SK-N-SH treated with all-trans-retinoic acid at 6 μM for 48 hours (cell line): ENCODE data around the gene IFITM2.
"Not testable (repeated sequence)": the region's sequence is repeated elsewhere in the genome, so short reads cannot be mapped to it uniquely, and the experiment has no call there.

ENCODE experiments used
- TOX ChIP-seq: fragments of 250-450 bp; sonication (Bioruptor Pico); IDR thresholded peaks from 2 replicates; pipeline ENCODE4 v1.8.0; 2021; ENCODE audit warnings: mild to moderate bottlenecking, moderate library complexity, borderline replicate concordance
- ZNF8 ChIP-seq: fragments of 450-650 bp; formaldehyde crosslinking; IDR thresholded peaks from 2 replicates; pipeline ENCODE4 v1.5.0; 2020; ENCODE audit warnings: mild to moderate bottlenecking, moderate library complexity
- TF ChIP-seq, protein P1 (sequence below): fragments of 250-450 bp; sonication (Bioruptor Pico); IDR thresholded peaks from 2 replicates; pipeline ENCODE4 v1.8.0; 2020; ENCODE audit warnings: mild to moderate bottlenecking, moderate library complexity, borderline replicate concordance

DNA sequence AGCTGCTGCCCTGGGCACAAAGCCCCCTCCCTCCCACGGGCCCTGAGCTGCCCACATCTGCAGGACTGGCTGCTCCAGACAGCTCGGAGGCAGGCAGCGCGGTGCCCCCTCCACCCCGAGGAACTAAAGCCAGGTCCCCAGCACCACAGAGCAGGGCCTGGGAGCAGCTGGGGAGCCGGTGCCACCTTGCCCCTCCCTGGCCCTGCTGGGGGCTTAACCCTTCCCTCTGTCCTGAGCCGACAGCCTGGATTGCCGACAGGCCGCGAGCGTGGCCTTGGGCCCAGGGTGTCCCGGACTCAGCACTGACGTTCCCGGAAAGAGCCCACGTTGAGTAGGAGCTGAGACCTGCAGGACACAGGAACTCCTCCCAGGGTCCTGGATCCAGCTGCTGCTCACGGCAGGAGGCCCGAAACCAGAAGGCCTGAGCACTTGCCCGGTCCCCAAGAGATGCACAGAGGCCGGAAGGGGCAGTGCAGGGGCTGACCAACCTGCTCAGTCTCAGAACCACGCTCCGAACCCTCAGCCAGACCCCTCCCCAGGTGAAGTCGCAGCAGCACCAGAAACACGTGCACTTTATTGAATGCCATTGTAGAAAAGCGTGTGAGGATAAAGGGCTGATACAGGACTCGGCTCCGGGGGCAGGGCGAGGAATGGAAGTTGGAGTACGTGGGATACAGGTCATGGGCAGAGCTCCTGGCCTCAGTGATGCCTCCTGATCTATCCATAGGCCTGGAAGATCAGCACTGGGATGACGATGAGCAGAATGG, 11.7 kb downstream of the IFITM2 start:
- TF ChIP-seq, protein P1, sequence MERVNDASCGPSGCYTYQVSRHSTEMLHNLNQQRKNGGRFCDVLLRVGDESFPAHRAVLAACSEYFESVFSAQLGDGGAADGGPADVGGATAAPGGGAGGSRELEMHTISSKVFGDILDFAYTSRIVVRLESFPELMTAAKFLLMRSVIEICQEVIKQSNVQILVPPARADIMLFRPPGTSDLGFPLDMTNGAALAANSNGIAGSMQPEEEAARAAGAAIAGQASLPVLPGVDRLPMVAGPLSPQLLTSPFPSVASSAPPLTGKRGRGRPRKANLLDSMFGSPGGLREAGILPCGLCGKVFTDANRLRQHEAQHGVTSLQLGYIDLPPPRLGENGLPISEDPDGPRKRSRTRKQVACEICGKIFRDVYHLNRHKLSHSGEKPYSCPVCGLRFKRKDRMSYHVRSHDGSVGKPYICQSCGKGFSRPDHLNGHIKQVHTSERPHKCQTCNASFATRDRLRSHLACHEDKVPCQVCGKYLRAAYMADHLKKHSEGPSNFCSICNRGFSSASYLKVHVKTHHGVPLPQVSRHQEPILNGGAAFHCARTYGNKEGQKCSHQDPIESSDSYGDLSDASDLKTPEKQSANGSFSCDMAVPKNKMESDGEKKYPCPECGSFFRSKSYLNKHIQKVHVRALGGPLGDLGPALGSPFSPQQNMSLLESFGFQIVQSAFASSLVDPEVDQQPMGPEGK (CRISPR knock-in tag): not testable (repeated sequence)
- TF ChIP-seq TOX, ZNF8 (CRISPR knock-in tag): not testable (repeated sequence)
